GM18519 (cell line): Measurements from ENCODE around the gene ARMH2.
"Not testable (repeated sequence)": the region's sequence is repeated elsewhere in the genome, so short reads cannot be mapped to it uniquely, and the experiment has no call there.

Experiments used
- ATAC-seq: cut with Tn5 transposase; IDR thresholded peaks from one replicate; pipeline ENCODE4 v1.9.1; 2021; ENCODE audit warnings: mild to moderate bottlenecking, moderate library complexity; ENCODE audit not compliant: unreplicated experiment, low FRiP score

The ARMH2 gene

DNA sequence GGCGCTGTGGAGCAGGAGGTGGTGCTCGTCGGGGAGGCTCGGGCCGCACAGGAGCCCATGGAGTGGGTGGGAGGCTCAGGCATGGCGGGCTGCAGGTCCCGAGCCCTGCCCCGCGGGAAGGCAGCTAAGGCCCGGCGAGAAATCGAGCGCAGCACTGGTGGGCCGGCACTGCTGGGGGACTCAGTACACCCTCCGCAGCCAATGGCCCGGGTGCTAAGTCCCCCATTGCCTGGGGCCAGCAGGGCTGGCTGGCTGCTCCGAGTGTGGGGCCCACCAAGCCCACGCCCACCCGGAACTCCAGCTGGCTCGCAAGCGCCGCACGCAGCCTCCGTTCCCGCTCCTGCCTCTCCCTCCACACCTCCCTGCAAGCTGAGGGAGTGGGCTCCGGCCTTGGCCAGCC, 32.7 kb downstream of the ARMH2 start:
- not testable (repeated sequence) for ATAC-seq

- ATAC-seq, result not testable (repeated sequence)
These were observed 33.6 kb downstream of the ARMH2 start for GRCh38 chr6:24764833-24765828.

GRCh38 chr6:24763578-24763977, 35.1 kb downstream of the ARMH2 start:
- ATAC-seq, result no peak

- no peak for ATAC-seq
These were observed 36.9 kb downstream of the ARMH2 start for GRCh38 chr6:24761851-24762250.

DNA sequence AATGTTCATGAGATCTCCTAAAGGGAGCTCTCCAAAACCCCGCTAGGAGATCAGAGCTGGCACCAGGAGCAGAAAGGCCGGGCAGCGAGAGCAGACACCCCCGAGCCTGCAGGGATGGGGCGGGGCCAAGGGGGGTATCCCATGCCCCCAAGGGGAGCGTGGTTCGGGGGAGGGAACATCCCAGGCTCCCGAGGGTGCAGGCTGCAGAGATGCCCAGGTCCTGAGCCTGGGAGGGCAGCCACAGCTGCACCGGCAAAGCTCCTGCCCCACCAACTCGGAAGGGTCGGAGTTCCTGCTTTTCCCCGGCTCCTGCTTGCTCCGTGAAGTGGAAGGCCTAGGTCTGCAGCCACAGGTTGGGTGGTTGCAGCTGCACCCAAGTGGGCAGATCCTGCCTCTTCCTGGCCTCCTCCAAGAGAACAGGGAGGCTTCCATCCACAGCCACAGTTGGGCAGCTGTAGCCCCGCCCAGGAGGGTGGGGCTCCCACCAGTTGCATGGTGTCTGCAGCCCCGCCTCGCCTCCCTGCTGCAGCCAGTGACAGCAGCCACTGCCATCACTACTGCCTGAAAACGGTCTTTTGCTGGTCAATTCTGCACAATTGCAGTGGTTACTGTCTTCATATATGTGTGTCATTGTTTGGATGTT, 37.4 kb downstream of the ARMH2 start:
- ATAC-seq, result no peak

DNA sequence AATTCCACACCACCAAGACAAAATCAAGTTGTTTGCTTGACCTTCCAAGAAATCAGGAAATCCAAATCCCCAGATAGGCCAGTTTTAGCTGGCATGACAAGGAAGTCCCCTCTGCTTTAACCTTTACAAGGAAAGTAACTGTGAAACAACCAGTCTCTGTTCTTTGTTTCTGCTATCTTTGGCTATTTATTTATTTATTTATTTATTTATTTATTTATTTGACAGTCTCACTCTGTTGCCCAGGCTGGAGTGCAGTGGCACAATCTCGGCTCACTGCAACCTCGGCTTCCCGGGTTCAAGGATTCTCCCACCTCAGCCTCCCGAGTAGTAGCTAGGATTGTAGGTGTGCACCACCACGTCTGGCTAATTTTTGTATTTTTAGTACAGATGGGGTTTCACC, 38.5 kb downstream of the ARMH2 start:
- ATAC-seq, result no peak

DNA sequence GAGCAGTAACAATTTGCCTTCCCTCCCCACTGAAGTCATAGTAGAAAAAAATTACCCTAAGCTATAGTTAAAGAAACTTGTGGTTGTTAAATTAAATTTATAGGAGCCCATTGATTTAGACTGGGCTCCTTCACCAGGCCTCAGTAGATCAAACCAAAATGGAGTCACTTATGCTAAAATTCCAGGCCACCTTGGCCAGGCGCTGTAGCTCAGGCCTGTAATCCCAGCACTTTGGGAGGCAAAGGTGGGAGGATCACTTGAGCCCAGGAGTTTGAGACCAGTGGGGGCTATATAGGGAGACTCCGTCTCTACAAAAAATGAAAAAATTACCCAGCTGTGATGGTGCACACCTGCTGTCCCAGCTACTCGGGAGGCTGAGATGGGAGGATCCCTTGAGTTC, 39.0 kb downstream of the ARMH2 start:
- no peak for ATAC-seq

- ATAC-seq, result no peak
These were observed 41.1 kb downstream of the ARMH2 start for GRCh38 chr6:24757611-24758010.

DNA sequence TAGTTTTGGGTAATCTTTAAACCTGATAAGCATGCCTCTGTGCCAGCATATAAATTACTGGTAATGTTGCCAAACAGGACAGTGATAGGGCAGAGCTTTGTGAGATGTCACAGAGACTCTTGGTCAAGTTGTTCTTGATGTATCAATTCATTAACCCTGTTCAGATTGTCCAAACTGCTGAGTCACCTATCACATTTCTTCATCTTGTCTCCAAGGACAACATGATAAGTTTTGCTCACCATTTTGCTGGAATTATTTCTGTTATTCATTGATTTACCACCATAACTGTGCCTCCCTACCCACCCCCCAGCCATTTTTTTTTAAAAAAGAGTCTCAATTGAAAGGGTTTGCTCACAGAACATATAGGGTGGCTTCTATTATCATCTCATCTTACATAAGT, 43.4 kb downstream of the ARMH2 start:
- no peak for ATAC-seq

GRCh38 chr6:24754378-24754777, 44.3 kb downstream of the ARMH2 start:
- ATAC-seq, result not testable (repeated sequence)

DNA sequence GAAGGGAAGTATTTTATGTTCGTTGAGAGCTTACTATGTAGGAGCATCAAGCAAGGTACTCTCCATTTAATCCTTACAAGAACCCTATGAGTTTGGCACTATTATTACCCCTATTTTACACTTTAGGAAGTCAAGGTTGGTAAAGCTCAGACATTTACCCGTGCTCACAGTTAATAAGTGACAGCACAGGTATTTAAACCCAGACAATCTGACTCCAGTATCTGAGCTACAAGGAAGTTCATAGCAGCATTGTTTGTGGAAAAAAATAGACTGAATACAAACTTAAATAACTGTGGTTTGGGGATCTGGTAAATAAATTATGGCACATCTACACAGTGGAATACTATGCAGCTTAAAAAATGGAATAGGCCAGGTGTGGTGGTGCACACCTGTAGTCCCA, 45.2 kb downstream of the ARMH2 start:
- no peak for ATAC-seq

GRCh38 chr6:24752917-24753492, 45.7 kb downstream of the ARMH2 start:
- no peak for ATAC-seq

GRCh38 chr6:24752503-24752902, 46.2 kb downstream of the ARMH2 start:
- ATAC-seq, result no peak

DNA sequence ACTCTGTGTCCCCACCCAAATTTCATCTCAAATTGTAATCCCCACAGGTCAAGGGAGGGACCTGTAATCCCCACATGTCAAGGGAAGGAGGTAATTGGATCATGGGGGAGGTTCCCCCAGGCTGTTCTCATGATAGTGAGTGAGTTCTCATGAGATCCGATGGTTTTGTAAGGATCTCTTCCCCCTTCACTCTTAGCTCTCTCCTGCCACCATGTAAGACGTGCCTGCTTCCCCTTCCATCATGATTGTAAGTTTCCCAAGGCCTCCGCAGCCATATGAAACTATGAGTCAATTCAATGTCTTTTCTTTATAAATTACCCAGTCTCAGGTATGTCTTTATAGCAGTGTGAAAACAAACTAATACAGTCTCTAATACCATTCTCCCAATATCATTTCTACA, 47.8 kb downstream of the ARMH2 start:
- not testable (repeated sequence) for ATAC-seq

- ATAC-seq, result no peak
These were observed 49.4 kb downstream of the ARMH2 start for GRCh38 chr6:24749297-24749696.
